ENCODE measurements around the gene UNC45A. TPM values are rescaled to one million over a fixed set of nuclear protein-coding genes. Genes with fewer than 3 reads are reported as not detected.

The UNC45A gene
- total RNA-seq, 2 experiments from 2014 or later = 46.1 to 68.0 TPM

DNA sequence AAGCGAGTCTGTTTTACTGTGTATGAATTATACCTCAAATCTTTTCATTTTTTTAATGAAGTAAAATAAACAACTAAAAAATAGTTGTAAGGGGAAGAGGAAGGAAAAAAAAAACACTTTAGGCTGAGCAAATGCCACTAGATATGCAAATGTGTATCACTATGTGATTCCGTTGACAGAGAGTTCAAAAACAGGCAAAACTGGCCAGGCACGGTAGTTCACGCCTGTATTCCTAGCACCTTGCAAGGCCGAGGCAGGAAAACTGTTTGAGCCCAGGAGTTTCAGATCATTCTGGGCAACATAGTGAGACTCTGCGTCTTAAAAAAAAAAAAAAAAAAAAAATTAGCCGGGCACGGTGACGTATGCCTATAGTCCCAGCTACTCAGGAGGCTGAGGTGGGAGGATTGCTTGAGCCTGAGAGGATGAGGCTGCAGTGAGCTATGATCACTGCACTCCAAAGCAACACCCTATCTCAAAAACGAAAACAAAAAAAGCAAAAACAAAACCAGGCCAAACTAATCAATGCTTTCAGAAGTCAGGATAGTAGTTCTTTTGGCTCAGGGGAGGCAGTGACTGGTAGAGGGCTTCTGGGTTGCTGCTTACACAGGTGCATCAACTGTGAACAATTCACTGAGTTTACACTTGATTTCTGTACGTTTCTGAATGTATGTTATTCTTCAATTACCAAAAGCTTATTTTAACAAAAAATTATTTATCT is 51.9 kb downstream of the UNC45A start:
- H3K4me1 ChIP-seq (ENCODE audit: insufficient read depth, low read length, poor library complexity, severe bottlenecking) = peaks cover 48% of the 10 kb centered on the region
- DNase-seq (ENCODE audit: low spot score) = peak; percentile 22
- BruUV-seq (replicated peaks) = no TSS peak
- no peaks in the 10 kb centered on the region for H3K9me2 ChIP-seq (ENCODE audit: insufficient read depth, low read length)
- no peak for TF ChIP-seq EZH2phosphoT487 (IDR thresholded peaks at IDR 0.05; ENCODE audit: borderline replicate concordance, low read depth, low read length)
- no peak for TF ChIP-seq CTCF (conservative IDR thresholded peaks at IDR 0.05; ENCODE audit: low read length)
- no peak overlapping the region for H3K27ac ChIP-seq (ENCODE audit: low read depth, low read length, poor library complexity, severe bottlenecking)
- no peaks in the 10 kb centered on the region for H3K9me3 ChIP-seq (ENCODE audit: low read length)
- ChIA-PET POLR2A (interaction anchor here (0.5 to 2.5 kb wide), 10 partner anchors 10 to 1255 kb away, joined by 3 to 10 read pairs (median 4); partner anchors contain the start of gene RCCD1), CTCF (ENCODE audit: unreplicated experiment) (interaction anchor here (0.7 kb wide), 1 partner anchor 52 kb away, joined by 3 read pairs; the partner anchor contains the start of gene UNC45A)
- peaks cover 86% of the 10 kb centered on the region for H3K79me2 ChIP-seq (ENCODE audit: insufficient read depth, low read depth, low read length)
- peaks cover 18% of the 10 kb centered on the region; the same call in 1 of the 2 replicates for H4K20me1 ChIP-seq (ENCODE audit: insufficient read depth, low read length)
- intact Hi-C loops (cut with micrococcal nuclease; ENCODE audit: unreplicated experiment) = no loop called here
- no peak overlapping the region for H2AFZ ChIP-seq (ENCODE audit: low read length)
- H3K4me2 ChIP-seq (ENCODE audit: low read length) = peak overlapping the region; percentile 80
- H3K36me3 ChIP-seq (ENCODE audit: insufficient read depth, low read length) = peaks cover 53% of the 10 kb centered on the region
- peak overlapping the region; percentile 15 for H3K4me3 ChIP-seq (ENCODE audit: low read depth, low read length, poor library complexity, severe bottlenecking)

DNA sequence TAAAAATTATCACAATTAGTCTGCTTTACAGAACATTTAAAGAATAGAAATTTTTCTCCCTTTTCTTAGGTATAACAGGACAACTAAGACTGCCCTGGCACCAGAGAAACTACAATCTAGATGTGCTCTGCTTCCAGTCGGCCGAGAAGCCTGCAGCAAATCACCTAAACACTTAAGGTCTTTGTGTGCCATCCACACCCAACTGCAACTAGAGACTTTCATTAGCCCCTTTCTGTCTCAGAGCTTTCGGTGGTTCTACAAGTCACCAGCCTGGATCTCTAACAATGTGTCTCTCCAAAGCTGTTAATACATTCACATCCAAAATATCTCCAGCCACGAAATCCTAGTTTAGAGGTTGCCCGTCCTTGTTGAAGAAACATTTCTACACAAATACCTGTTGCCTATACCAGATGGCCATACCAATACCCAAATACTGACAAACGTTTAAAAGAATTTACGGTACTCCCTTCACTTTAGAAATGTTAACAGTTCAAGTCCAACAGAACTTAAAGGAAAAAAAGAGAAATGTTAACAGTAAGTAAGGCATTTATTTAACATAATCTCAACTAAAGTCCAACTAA is 52.6 kb downstream of the UNC45A start:
- intact Hi-C loops (cut with micrococcal nuclease; ENCODE audit: unreplicated experiment) = no loop called here
- peak overlapping the region; percentile 31 for H3K27ac ChIP-seq (ENCODE audit: low read depth, low read length, poor library complexity, severe bottlenecking)
- ChIA-PET POLR2A (interaction anchor here (0.5 to 2.5 kb wide), 9 partner anchors 11 to 1256 kb away, joined by 3 to 10 read pairs (median 3); partner anchors contain the start of gene RCCD1), CTCF (ENCODE audit: unreplicated experiment) (interaction anchor here (0.7 to 1.0 kb wide), 2 partner anchors 30 to 53 kb away, joined by 3 read pairs; partner anchors contain the start of gene UNC45A)
- H3K79me2 ChIP-seq (ENCODE audit: insufficient read depth, low read depth, low read length) = peaks cover 93% of the 10 kb centered on the region
- peak overlapping the region; percentile 57 for H3K4me3 ChIP-seq (ENCODE audit: low read depth, low read length, poor library complexity, severe bottlenecking)
- H3K9me2 ChIP-seq (ENCODE audit: insufficient read depth, low read length) = no peaks in the 10 kb centered on the region
- H4K20me1 ChIP-seq (ENCODE audit: insufficient read depth, low read length) = peaks cover 18% of the 10 kb centered on the region
- H3K4me1 ChIP-seq (ENCODE audit: insufficient read depth, low read length, poor library complexity, severe bottlenecking) = peaks cover 53% of the 10 kb centered on the region
- no TSS peak for BruUV-seq (replicated peaks)
- H2AFZ ChIP-seq (ENCODE audit: low read length) = no peak overlapping the region
- peak overlapping the region; percentile 80 for H3K4me2 ChIP-seq (ENCODE audit: low read length)
- DNase-seq (ENCODE audit: low spot score) = no peak
- TF ChIP-seq CTCF (conservative IDR thresholded peaks at IDR 0.05; ENCODE audit: low read length) = no peak
- TF ChIP-seq EZH2phosphoT487 (IDR thresholded peaks at IDR 0.05; ENCODE audit: borderline replicate concordance, low read depth, low read length) = no peak
- H3K9me3 ChIP-seq (ENCODE audit: low read length) = no peaks in the 10 kb centered on the region
- peaks cover 49% of the 10 kb centered on the region for H3K36me3 ChIP-seq (ENCODE audit: insufficient read depth, low read length)
